ENCODE measurements around the gene GPNMB.

Gene GPNMB

GRCh38 chr7:23207021-23207420, 39.6 kb upstream of the GPNMB start:
- H3K4me1 ChIP-seq: no peaks in the 10 kb centered on the region
- no peak for DNase-seq
- no peak overlapping the region for H3K4me3 ChIP-seq (ENCODE audit: low read depth, low read length)
- TF ChIP-seq, protein P1, sequence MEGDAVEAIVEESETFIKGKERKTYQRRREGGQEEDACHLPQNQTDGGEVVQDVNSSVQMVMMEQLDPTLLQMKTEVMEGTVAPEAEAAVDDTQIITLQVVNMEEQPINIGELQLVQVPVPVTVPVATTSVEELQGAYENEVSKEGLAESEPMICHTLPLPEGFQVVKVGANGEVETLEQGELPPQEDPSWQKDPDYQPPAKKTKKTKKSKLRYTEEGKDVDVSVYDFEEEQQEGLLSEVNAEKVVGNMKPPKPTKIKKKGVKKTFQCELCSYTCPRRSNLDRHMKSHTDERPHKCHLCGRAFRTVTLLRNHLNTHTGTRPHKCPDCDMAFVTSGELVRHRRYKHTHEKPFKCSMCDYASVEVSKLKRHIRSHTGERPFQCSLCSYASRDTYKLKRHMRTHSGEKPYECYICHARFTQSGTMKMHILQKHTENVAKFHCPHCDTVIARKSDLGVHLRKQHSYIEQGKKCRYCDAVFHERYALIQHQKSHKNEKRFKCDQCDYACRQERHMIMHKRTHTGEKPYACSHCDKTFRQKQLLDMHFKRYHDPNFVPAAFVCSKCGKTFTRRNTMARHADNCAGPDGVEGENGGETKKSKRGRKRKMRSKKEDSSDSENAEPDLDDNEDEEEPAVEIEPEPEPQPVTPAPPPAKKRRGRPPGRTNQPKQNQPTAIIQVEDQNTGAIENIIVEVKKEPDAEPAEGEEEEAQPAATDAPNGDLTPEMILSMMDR (IDR thresholded peaks at IDR 0.05; ENCODE audit: low read depth, low read length): no peak
- H3K27me3 ChIP-seq: no peaks in the 10 kb centered on the region
- H3K9me3 ChIP-seq: 0 out of 2 replicates have a peak, but pooled peaks cover 2% of the 10 kb centered on the region
- no peaks in the 10 kb centered on the region for H3K36me3 ChIP-seq

DNA sequence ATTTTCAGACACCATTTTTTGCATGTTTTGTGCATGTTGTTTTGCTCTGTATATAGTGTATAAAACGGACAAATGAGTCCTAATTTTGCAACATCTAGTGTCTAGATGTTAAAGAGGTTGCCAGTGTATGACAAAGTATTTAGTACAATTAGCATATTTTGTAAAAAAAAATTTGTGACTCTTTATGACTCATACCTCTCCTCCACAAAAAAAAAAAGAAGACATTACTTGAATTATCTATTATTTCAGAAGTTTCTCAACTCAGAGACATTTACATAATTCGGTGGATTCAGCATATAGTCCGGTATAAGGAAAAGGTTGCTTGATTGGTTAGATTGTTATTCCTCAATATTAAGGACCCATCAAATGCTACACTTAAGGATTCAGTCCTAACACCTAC, 38.7 kb upstream of the GPNMB start:
- 0 out of 2 replicates have a peak, but pooled peaks cover 2% of the 10 kb centered on the region for H3K9me3 ChIP-seq
- TF ChIP-seq, protein P1 (IDR thresholded peaks at IDR 0.05; ENCODE audit: low read depth, low read length): no peak
- no peak overlapping the region for H3K4me3 ChIP-seq (ENCODE audit: low read depth, low read length)
- H3K36me3 ChIP-seq: no peaks in the 10 kb centered on the region
- no peaks in the 10 kb centered on the region for H3K27me3 ChIP-seq
- H3K4me1 ChIP-seq: no peaks in the 10 kb centered on the region
- no peak for DNase-seq

DNA sequence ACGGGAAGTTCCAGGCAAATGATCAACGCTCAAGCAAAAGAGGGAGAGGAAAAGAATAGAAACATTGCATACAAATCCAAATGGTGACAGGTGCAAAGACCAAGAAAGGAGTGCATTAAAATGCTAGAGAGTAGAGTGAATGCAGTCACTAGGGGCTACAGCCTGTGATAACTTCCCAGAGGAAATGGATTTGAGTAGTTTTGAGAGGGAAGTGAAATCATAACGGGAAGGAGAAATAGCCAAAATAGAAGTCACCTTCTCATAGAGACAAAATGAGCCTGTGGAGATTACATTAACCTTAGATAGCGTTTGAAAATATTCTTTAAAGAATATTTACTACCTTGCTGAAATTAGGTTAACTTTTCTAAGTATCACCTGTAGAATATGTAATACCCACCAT, 38.3 kb upstream of the GPNMB start:
- no peaks in the 10 kb centered on the region for H3K36me3 ChIP-seq
- H3K4me1 ChIP-seq: no peaks in the 10 kb centered on the region
- H3K4me3 ChIP-seq (ENCODE audit: low read depth, low read length): no peak overlapping the region
- TF ChIP-seq, protein P1 (IDR thresholded peaks at IDR 0.05; ENCODE audit: low read depth, low read length): no peak
- 0 out of 2 replicates have a peak, but pooled peaks cover 2% of the 10 kb centered on the region for H3K9me3 ChIP-seq
- DNase-seq: no peak
- H3K27me3 ChIP-seq: no peaks in the 10 kb centered on the region

GRCh38 chr7:23210506-23210905, 36.1 kb upstream of the GPNMB start:
- peaks cover 3% of the 10 kb centered on the region; the same call in 1 of the 2 replicates for H3K4me1 ChIP-seq
- DNase-seq: no peak
- 0 out of 2 replicates have a peak, but pooled peaks cover 2% of the 10 kb centered on the region for H3K9me3 ChIP-seq
- H3K27me3 ChIP-seq: no peaks in the 10 kb centered on the region
- no peaks in the 10 kb centered on the region for H3K36me3 ChIP-seq
- TF ChIP-seq, protein P1 (IDR thresholded peaks at IDR 0.05; ENCODE audit: low read depth, low read length): no peak
- H3K4me3 ChIP-seq (ENCODE audit: low read depth, low read length): no peak overlapping the region

- Histone ChIP-seq H3K27me3 (no peaks in the 10 kb centered on the region), H3K9me3 (0 out of 2 replicates have a peak, but pooled peaks cover 2% of the 10 kb centered on the region), H3K36me3 (no peaks in the 10 kb centered on the region), H3K4me1 (peaks cover 3% of the 10 kb centered on the region; the same call in 1 of the 2 replicates), H3K4me3 (ENCODE audit: low read depth, low read length) (no peak overlapping the region)
- TF ChIP-seq, protein P1 (IDR thresholded peaks at IDR 0.05; ENCODE audit: low read depth, low read length): no peak
- DNase-seq: no peak
These were observed 35.0 kb upstream of the GPNMB start for GRCh38 chr7:23211589-23211988.

DNA sequence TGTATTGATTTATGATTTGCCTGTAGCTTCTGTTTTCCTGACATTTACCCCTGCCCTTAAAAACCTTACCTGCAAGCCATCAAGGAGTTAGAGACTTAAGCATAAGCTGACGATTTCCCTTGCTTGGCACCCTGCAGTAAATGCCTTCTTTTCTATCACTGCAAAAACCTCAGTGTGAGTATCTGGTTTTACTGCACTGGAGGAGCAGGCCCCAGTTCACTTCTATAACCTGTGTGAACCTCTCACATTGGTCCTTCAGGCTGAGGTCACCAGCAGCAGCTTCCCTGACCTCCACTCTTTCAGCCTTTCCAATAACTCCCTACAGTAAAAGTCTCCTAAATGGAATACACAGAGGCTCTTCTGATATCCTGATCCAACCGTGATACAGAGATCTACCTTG, 34.2 kb upstream of the GPNMB start:
- Histone ChIP-seq H3K4me3 (ENCODE audit: low read depth, low read length) (no peak overlapping the region), H3K4me1 (peaks cover 3% of the 10 kb centered on the region; the same call in 1 of the 2 replicates), H3K9me3 (0 out of 2 replicates have a peak, but pooled peaks cover 2% of the 10 kb centered on the region), H3K27me3 (no peaks in the 10 kb centered on the region), H3K36me3 (no peaks in the 10 kb centered on the region)
- TF ChIP-seq, protein P1 (IDR thresholded peaks at IDR 0.05; ENCODE audit: low read depth, low read length): no peak
- DNase-seq: no peak

All from BE2C (cell line).